Endothelial cell (in vitro differentiated cells): ENCODE measurements around the gene CD55. TPM values are rescaled to one million over a fixed set of nuclear protein-coding genes. Genes with fewer than 3 reads are reported as not detected.

Experiments used
- DNase-seq: peaks from one replicate; pipeline ENCODE4 v3.0.0; 2021; ENCODE audit warnings: low spot score
- H3K27ac Mint-ChIP-seq: one replicate; pipeline ENCODE4 v1.8.0; 2021; ENCODE audit warnings: mixed read lengths, inconsistent platforms; ENCODE audit not compliant: unreplicated experiment
- H3K27me3 Mint-ChIP-seq: one replicate; pipeline ENCODE4 v1.8.0; 2021; ENCODE audit warnings: mild to moderate bottlenecking, moderate library complexity, mixed read lengths, inconsistent platforms; ENCODE audit not compliant: unreplicated experiment
- H3K36me3 Mint-ChIP-seq: one replicate; pipeline ENCODE4 v1.8.0; 2021; ENCODE audit warnings: mild to moderate bottlenecking, low read depth, mixed read lengths, inconsistent platforms; ENCODE audit not compliant: unreplicated experiment
- H3K4me1 Mint-ChIP-seq: one replicate; pipeline ENCODE4 v1.8.0; 2021; ENCODE audit warnings: mild to moderate bottlenecking, mixed read lengths, inconsistent platforms; ENCODE audit not compliant: unreplicated experiment
- H3K4me3 Mint-ChIP-seq: one replicate; pipeline ENCODE4 v1.8.0; 2021; ENCODE audit warnings: mild to moderate bottlenecking, mixed read lengths, inconsistent platforms; ENCODE audit not compliant: unreplicated experiment
- H3K9me3 Mint-ChIP-seq: one replicate; pipeline ENCODE4 v1.8.0; 2021; ENCODE audit warnings: mixed read lengths, inconsistent platforms; ENCODE audit not compliant: unreplicated experiment
- CTCF ChIP-seq: fragments of 200-600 bp; sonication (generic); IDR thresholded peaks from one replicate; pipeline ENCODE4 v1.5.0; 2021; ENCODE audit warnings: antibody characterized with exemption; ENCODE audit not compliant: unreplicated experiment
- total RNA-seq: library from RNA; stranded (reverse); fragmentation: NEBNext Ultra II Directional; extraction: Animal tissue kit (Norgen Biotek cat#: 25700); gene quantifications from one replicate; pipeline ENCODE4 v1.2.1, GENCODE V29; 2021; ENCODE audit not compliant: unreplicated experiment

Gene CD55
- total RNA-seq, 1 donor from 2014 or later = 16.0 TPM

GRCh38 chr1:207284209-207284897, 37.1 kb upstream of the CD55 start:
- DNase-seq = no peak
- Mint-ChIP-seq H3K27ac (no peak overlapping the region), H3K9me3 (no peaks in the 10 kb centered on the region), H3K4me1 (peaks cover 34% of the 10 kb centered on the region), H3K4me3 (no peak overlapping the region), H3K36me3 (no peaks in the 10 kb centered on the region), H3K27me3 (peaks cover 4% of the 10 kb centered on the region)
- TF ChIP-seq CTCF = no peak

- no peak for TF ChIP-seq CTCF
- Mint-ChIP-seq H3K4me3 (no peak overlapping the region), H3K4me1 (peaks cover 19% of the 10 kb centered on the region), H3K27ac (no peak overlapping the region), H3K36me3 (peaks cover 9% of the 10 kb centered on the region), H3K27me3 (peaks cover 1% of the 10 kb centered on the region), H3K9me3 (peaks cover 4% of the 10 kb centered on the region)
- no peak for DNase-seq
These were observed 34.6 kb upstream of the CD55 start for GRCh38 chr1:207286786-207287468.

GRCh38 chr1:207288315-207288714, 33.2 kb upstream of the CD55 start:
- Mint-ChIP-seq H3K27ac (no peak overlapping the region), H3K4me1 (peaks cover 6% of the 10 kb centered on the region), H3K27me3 (peaks cover 3% of the 10 kb centered on the region), H3K4me3 (no peak overlapping the region), H3K9me3 (peaks cover 12% of the 10 kb centered on the region), H3K36me3 (peaks cover 13% of the 10 kb centered on the region)
- no peak for TF ChIP-seq CTCF
- no peak for DNase-seq

GRCh38 chr1:207289756-207290155, 31.7 kb upstream of the CD55 start:
- no peaks in the 10 kb centered on the region for H3K4me1 Mint-ChIP-seq
- H3K9me3 Mint-ChIP-seq = peaks cover 12% of the 10 kb centered on the region
- H3K27ac Mint-ChIP-seq = no peak overlapping the region
- no peak for DNase-seq
- no peak for TF ChIP-seq CTCF
- H3K36me3 Mint-ChIP-seq = peaks cover 13% of the 10 kb centered on the region
- peaks cover 3% of the 10 kb centered on the region for H3K27me3 Mint-ChIP-seq
- no peak overlapping the region for H3K4me3 Mint-ChIP-seq

- no peak for DNase-seq
- H3K4me1 Mint-ChIP-seq = no peaks in the 10 kb centered on the region
- peaks cover 12% of the 10 kb centered on the region for H3K9me3 Mint-ChIP-seq
- H3K27me3 Mint-ChIP-seq = peaks cover 3% of the 10 kb centered on the region
- no peak overlapping the region for H3K4me3 Mint-ChIP-seq
- H3K36me3 Mint-ChIP-seq = peaks cover 13% of the 10 kb centered on the region
- TF ChIP-seq CTCF = no peak
- H3K27ac Mint-ChIP-seq = no peak overlapping the region
These were observed 29.8 kb upstream of the CD55 start for GRCh38 chr1:207291723-207292122.
